GM06990 (cell line): ENCODE measurements around the gene IL1RAPL1.
"Not testable (repeated sequence)": the region's sequence is repeated elsewhere in the genome, so short reads cannot be mapped to it uniquely, and the experiment has no call there.

ENCODE experiments used
- DNase-seq: peaks from one replicate; pipeline ENCODE4 v3.0.0-alpha.2; 2011; ENCODE audit not compliant: insufficient read length; ENCODE audit errors: extremely low read depth
- H3K27me3 ChIP-seq: replicated peaks from 2 replicates; pipeline ENCODE4 v1.6.0; 2011; ENCODE audit warnings: low read length; ENCODE audit not compliant: control insufficient read depth, insufficient read depth
- H3K36me3 ChIP-seq: 2 replicates; pipeline ENCODE4 v1.5.1; 2011; ENCODE audit warnings: low read length; ENCODE audit not compliant: control insufficient read depth, insufficient read depth
- H3K4me3 ChIP-seq: replicated peaks from 2 replicates; pipeline ENCODE4 v1.5.1; 2011; ENCODE audit warnings: low read depth, mild to moderate bottlenecking, control low read depth, low read length
- CTCF ChIP-seq: IDR thresholded peaks from 2 replicates; pipeline ENCODE4 v1.5.1; 2011; ENCODE audit warnings: low read length, control low read depth, mild to moderate bottlenecking, inconsistent platforms; ENCODE audit not compliant: insufficient read depth, poor library complexity, severe bottlenecking

Gene IL1RAPL1

GRCh38 chrX:29110041-29110440 is 522.8 kb downstream of the IL1RAPL1 start:
- DNase-seq, result no peak
- H3K36me3 ChIP-seq, result no peaks in the 10 kb centered on the region
- no peak for TF ChIP-seq CTCF
- H3K4me3 ChIP-seq, result no peak overlapping the region
- no peaks in the 10 kb centered on the region for H3K27me3 ChIP-seq

GRCh38 chrX:29113221-29113620 is 526.0 kb downstream of the IL1RAPL1 start:
- no peak for TF ChIP-seq CTCF
- Histone ChIP-seq H3K4me3 (no peak overlapping the region), H3K27me3 (no peaks in the 10 kb centered on the region), H3K36me3 (no peaks in the 10 kb centered on the region)
- no peak for DNase-seq

DNA sequence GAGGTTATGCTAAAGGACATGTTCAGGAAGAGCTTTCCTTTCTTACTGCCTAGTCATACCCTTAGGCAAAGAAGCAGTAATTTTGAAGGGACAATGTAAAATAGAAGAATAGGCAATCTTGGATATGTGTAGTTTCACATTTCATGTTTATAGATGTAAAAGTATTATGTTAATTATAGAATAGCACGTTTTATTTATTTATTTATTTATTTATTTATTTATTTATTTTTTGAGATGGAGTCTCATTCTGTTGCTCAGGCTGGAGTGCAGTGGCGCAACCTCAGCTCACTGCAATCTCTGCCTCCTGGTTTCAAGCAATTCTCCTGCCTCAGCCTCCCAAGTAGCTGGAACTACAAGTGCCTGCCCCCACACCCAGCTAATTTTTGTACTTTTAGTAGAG is 535.6 kb downstream of the IL1RAPL1 start:
- not testable (repeated sequence) for DNase-seq

GRCh38 chrX:29130905-29131304 is 543.7 kb downstream of the IL1RAPL1 start:
- Histone ChIP-seq H3K27me3 (no peaks in the 10 kb centered on the region), H3K4me3 (no peak overlapping the region), H3K36me3 (no peaks in the 10 kb centered on the region)
- no peak for DNase-seq
- TF ChIP-seq CTCF, result no peak

More for the DNA sequence above, 535.6 kb downstream of the IL1RAPL1 start:
- H3K4me3 ChIP-seq, H3K27me3 ChIP-seq, H3K36me3 ChIP-seq: not testable (repeated sequence)

GRCh38 chrX:29136904-29137303 is 549.7 kb downstream of the IL1RAPL1 start:
- H3K36me3 ChIP-seq, result no peaks in the 10 kb centered on the region
- H3K4me3 ChIP-seq, result no peak overlapping the region
- no peak for DNase-seq
- no peaks in the 10 kb centered on the region for H3K27me3 ChIP-seq
- no peak for TF ChIP-seq CTCF

- no peak for TF ChIP-seq CTCF
- Histone ChIP-seq H3K36me3 (no peaks in the 10 kb centered on the region), H3K27me3 (no peaks in the 10 kb centered on the region), H3K4me3 (no peak overlapping the region)
- no peak for DNase-seq
Observed at GRCh38 chrX:29138003-29138402, 550.8 kb downstream of the IL1RAPL1 start.
